SH-SY5Y (cell line): ENCODE results near the gene ZNF565.

Source experiments
- GATA2 ChIP-seq: IDR thresholded peaks from 2 replicates; pipeline ENCODE4 v1.6.1; 2011; ENCODE audit warnings: mild to moderate bottlenecking, low read depth, low read length
- GATA3 ChIP-seq: IDR thresholded peaks from 2 replicates; pipeline ENCODE4 v1.6.1; 2011; ENCODE audit warnings: low read depth, mild to moderate bottlenecking, low read length, moderate library complexity

GRCh38 chr19:36182612-36183244, 31.7 kb downstream of the ZNF565 start:
- TF ChIP-seq GATA3 (no peak), GATA2 (no peak)
